Cardiac muscle cell (in vitro differentiated cells and primary cell): ENCODE results near the gene ATCAY. TPM values are rescaled to one million over a fixed set of nuclear protein-coding genes. Genes with fewer than 3 reads are reported as not detected.
A peak's percentile ranks its signal among the peaks of the same experiment; 100 is the strongest.
"Not testable (repeated sequence)": the region's sequence is repeated elsewhere in the genome, so short reads cannot be mapped to it uniquely, and the experiment has no call there.

Experiments
- DNase-seq, 2 donors: peaks; one replicate each; pipeline versions ENCODE4 v3.0.0 to v3.0.0-alpha.2; 2010 to 2017; ENCODE audit warnings: low read depth in 1 of 2, low spot score in 1 of 2
- H3K27ac ChIP-seq: fragments of 200-600 bp; sonication (generic); 2 replicates; pipeline ENCODE4 v1.5.1; 2016
- H3K27me3 ChIP-seq: fragments of 200-600 bp; sonication (generic); 2 replicates; pipeline ENCODE4 v1.6.0; 2016; ENCODE audit warnings: control low read depth
- H3K36me3 ChIP-seq: fragments of 200-600 bp; sonication (generic); 2 replicates; pipeline ENCODE4 v1.5.1; 2016; ENCODE audit warnings: control low read depth
- H3K4me1 ChIP-seq: fragments of 200-600 bp; sonication (generic); 2 replicates; pipeline ENCODE4 v1.8.1; 2017; ENCODE audit warnings: low read depth, mild to moderate bottlenecking, mixed run types
- H3K4me3 ChIP-seq: fragments of 200-600 bp; sonication (generic); 2 replicates; pipeline ENCODE4 v1.5.1; 2016; ENCODE audit warnings: mild to moderate bottlenecking
- H3K9me3 ChIP-seq: fragments of 200-600 bp; sonication (generic); 2 replicates; pipeline ENCODE4 v1.5.1; 2017; ENCODE audit warnings: low read depth, mild to moderate bottlenecking, control low read depth
- polyA plus RNA-seq: library from polyadenylated mRNA; unstranded; fragments of >200 nt; fragmentation: Nextera tagmentation; extraction: Ambion mirVana; gene quantifications from 2 replicates; pipeline ENCODE4 v1.2.1, GENCODE V29; 2016
- total RNA-seq: library from RNA; depleted of rRNA; stranded (reverse); fragments of >200 nt; gene quantifications from 2 replicates; pipeline ENCODE4 v1.2.3, GENCODE V29; 2016
- TF ChIP-seq, protein P1 (sequence below): IDR thresholded peaks from 2 replicates; pipeline ENCODE4 v1.5.1; 2012; ENCODE audit warnings: low read depth, mild to moderate bottlenecking, low read length

Gene ATCAY
- total and polyA plus RNA-seq, 2 experiments from 2014 or later, result 0.15 to 0.29 TPM

DNA sequence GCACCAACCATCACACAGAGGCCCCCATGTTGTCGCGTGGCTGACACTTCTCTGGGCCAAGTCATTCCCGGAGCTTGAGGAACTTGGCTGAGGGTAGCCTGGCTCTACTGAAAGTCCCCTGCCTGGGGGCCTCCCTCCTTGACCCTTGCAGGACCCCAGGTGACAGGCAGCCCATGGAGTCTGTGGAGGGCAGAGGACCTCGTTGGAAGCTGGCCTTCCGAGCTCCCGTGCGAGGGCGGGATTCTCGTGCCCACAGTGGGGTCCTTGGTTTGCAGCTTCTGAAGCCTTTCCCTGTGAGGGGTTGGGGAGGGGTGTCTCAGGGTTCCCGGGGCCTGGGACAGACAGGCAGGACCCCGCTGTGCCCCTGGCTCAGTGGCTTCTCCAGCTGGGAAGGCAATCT lies 68.8 kb downstream of the ATCAY start:
- H3K4me1 ChIP-seq, result peaks cover 18% of the 10 kb centered on the region
- TF ChIP-seq, protein P1, sequence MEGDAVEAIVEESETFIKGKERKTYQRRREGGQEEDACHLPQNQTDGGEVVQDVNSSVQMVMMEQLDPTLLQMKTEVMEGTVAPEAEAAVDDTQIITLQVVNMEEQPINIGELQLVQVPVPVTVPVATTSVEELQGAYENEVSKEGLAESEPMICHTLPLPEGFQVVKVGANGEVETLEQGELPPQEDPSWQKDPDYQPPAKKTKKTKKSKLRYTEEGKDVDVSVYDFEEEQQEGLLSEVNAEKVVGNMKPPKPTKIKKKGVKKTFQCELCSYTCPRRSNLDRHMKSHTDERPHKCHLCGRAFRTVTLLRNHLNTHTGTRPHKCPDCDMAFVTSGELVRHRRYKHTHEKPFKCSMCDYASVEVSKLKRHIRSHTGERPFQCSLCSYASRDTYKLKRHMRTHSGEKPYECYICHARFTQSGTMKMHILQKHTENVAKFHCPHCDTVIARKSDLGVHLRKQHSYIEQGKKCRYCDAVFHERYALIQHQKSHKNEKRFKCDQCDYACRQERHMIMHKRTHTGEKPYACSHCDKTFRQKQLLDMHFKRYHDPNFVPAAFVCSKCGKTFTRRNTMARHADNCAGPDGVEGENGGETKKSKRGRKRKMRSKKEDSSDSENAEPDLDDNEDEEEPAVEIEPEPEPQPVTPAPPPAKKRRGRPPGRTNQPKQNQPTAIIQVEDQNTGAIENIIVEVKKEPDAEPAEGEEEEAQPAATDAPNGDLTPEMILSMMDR, result no peak
- no peaks in the 10 kb centered on the region for H3K36me3 ChIP-seq
- no peak overlapping the region for H3K4me3 ChIP-seq
- H3K9me3 ChIP-seq, result no peaks in the 10 kb centered on the region
- H3K27me3 ChIP-seq, result no peaks in the 10 kb centered on the region
- no peak for DNase-seq
- H3K27ac ChIP-seq, result no peak overlapping the region

DNA sequence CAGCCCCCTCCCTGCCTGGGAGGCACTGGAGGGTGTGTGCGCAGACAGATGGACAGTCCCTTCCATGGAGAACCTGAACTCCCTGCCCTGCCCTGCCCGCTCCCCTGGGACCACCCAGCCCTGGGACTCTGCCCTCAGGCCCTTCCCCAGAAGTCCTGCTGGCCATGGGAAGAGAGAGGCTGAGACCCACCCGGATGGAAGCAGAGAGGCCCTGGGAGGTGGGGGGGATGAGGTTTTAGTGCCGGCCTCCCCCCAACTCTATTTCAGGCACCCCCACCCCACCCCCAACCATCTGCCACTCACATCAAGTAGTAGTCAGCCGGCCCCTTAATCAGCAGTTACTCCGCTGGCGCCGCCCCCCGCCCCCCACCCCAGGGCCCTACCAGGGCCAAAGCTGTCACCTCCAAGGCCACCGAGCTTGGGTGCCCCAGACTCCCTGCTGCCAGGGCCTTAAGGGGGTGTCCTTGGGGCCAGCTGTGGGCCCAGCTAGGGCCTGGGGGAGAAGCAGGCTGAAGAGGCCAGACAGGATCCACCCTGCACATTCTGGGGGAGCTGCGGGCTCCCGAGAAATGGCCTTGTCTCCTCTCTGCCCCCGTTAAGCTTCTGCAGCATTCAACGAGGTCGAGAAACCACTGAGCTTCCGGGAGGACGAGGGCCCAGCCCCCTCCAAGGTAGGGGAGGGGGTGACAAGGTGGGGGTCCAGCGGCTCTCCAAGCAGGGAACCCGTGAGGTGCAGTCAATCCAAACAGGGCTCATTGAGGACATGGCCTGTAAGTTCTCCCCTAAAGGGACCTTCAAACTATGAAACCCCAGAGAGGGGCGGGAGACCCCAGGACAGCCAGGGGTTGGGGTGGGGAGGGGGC lies 69.7 kb downstream of the ATCAY start:
- no peak overlapping the region for H3K4me3 ChIP-seq
- TF ChIP-seq, protein P1, result no peak
- H3K27ac ChIP-seq, result peak overlapping the region; percentile 97
- H3K36me3 ChIP-seq, result no peaks in the 10 kb centered on the region
- no peaks in the 10 kb centered on the region for H3K9me3 ChIP-seq
- H3K27me3 ChIP-seq, result no peaks in the 10 kb centered on the region
- peaks cover 18% of the 10 kb centered on the region for H3K4me1 ChIP-seq
- no peak for DNase-seq

DNA sequence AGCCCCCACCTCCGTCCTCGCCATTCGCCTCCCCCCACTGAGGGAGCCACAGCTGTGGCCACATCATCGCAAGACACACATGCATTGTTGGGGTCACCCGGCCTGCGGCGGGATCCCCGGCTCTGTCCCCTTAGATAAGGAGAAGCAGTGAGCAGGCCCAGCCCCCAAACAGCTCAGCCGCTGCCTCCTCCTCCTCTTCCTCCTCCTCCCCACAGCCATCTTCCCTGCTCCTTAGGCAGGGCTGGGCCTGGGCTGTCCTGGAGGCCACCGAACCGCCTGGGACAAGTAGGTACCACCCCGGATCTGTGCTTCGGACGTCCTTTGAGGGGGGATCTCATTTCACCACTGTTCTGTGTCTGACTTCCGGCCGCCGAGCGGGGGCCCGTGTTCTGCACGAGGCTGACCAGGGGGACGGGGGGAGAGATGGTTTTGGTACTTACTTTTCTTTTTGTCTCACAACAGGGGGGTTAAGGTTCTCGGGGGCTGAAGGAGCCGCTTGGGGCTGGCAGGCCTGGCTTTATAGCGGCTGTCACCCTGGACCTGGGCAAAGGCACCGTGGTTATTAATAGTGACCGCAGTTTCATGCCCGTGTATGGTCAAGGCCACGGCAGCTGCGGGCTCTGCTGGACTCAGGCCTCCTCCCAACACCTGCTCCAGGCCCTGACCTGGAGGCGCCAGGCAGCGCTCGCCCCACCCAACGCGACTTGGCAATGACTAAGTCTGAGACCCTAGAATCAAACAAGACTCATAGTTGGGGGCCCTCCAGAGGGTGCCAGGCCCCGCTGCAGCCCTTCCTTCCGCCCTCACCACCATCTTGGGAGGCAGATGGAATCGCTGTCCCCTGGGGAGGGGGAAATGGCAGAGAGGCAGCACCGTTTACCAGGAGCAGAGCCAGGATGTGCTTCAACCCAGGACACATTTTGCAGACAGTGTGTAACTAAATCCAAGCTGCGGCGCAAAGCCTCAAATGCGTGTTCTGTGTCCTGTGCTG lies 70.7 kb downstream of the ATCAY start:
- Histone ChIP-seq H3K27ac (peak overlapping the region; percentile 97), H3K4me3 (no peak overlapping the region), H3K27me3 (no peaks in the 10 kb centered on the region), H3K9me3 (no peaks in the 10 kb centered on the region), H3K36me3 (no peaks in the 10 kb centered on the region), H3K4me1 (peaks cover 18% of the 10 kb centered on the region)
- DNase-seq, result peak in 1 of 2 donors; percentile 56
- TF ChIP-seq, protein P1, result no peak

DNA sequence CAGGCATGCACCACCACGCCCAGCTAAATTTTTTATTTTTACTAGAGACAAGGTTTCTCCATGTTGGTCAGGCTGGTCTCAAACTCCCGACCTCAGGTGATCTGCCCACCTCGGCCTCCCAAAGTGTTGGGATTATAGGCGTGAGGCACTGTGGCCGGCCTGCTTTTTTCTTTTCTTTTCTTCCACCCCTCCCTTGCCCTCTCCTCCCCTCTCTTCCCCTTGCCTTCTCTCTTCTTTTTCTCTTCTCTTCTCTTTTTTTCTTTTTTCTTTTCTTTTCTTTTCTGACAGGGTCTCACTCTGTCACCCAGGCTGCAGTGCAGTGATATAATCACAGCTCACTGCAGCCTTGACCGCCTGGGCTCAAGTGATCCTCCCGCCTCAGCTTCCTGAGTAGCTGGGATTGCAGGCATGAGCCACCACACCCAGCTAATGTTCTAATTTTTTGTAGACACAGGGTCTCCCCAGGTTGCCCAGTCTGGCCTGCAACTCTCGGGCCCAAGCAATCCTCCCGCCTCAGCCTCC lies 72.3 kb downstream of the ATCAY start:
- H3K9me3 ChIP-seq, DNase-seq: not testable (repeated sequence)
- H3K27ac ChIP-seq, result peak overlapping the region; percentile 79

DNA sequence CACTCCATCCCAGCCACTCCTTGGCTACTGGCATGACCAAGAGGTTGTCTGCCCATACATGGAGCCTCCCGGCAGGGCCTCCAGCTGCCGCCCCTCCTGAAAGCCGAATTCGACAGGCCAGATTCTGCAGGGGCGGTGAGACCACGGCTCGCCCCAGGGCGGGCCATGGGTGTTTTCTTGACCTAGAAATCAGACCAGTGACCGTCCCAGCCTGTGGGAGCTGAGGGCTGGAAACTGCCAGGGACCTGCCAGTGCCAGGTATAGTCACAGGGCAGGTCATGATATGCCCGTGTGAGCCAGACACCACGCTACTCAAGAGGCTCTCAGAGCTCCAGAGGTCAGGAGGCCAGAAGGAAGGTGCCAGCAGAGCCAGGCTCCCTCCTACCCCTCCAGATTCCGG lies 73.6 kb downstream of the ATCAY start:
- H3K36me3 ChIP-seq, result peaks cover 11% of the 10 kb centered on the region
- H3K27ac ChIP-seq, result no peak overlapping the region
- H3K27me3 ChIP-seq, result no peaks in the 10 kb centered on the region
- H3K9me3 ChIP-seq, result no peaks in the 10 kb centered on the region
- no peak overlapping the region for H3K4me3 ChIP-seq
- peaks cover 18% of the 10 kb centered on the region for H3K4me1 ChIP-seq
- no peak for DNase-seq
- TF ChIP-seq, protein P1, result no peak

More for the DNA sequence above, 72.3 kb downstream of the ATCAY start:
- H3K36me3 ChIP-seq, H3K27me3 ChIP-seq, H3K4me3 ChIP-seq: not testable (repeated sequence)
- H3K4me1 ChIP-seq, result peaks cover 18% of the 10 kb centered on the region

DNA sequence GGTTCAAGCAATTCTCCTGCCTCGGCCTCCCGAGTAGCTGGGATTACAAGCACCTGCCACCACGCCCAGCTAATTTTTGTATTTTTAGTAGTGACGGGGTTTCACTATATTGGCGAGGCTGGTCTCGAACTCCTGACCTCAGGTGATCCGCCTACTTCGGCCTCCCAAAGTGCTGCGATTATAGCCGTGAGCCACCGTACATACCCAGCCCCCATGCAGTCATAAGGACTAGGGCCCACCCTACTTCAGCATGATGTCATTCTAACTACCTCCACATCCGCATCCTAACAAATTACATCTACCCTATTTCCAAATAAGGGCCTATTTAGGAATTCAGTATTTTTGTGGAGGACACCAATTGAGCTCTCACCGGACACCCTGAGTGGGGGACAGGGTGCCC lies 74.8 kb downstream of the ATCAY start:
- H3K27me3 ChIP-seq, H3K9me3 ChIP-seq, H3K27ac ChIP-seq, H3K4me3 ChIP-seq, DNase-seq: not testable (repeated sequence)
- Histone ChIP-seq H3K36me3 (peaks cover 21% of the 10 kb centered on the region), H3K4me1 (peaks cover 16% of the 10 kb centered on the region)
